ENCODE data around the gene SRD5A2. TPM values are rescaled to one million over a fixed set of nuclear protein-coding genes. Genes with fewer than 3 reads are reported as not detected.

The SRD5A2 gene
- total RNA-seq, 1 experiment from 2014 or later: not detected

DNA sequence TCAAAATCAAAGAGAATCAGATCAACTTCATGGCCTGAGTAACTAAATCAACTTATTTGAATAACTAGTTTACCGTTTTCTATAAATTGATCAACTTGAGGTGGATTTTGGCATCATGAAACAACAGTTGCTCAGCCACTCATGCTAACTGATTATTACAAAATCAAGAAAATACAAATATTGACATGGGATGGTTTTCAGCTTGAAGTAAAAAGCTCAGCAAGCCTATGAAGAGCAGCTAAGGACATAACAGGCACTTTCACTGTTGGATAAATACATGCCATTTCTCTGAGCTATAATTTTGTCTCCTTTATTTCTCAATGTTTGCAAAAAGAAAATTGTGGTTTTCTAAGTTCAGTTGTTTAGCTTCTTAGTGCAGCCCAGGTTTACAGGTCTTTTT lies 18.9 kb downstream of the SRD5A2 start:
- ATAC-seq: no peak
- no peak overlapping the region for H3K27ac ChIP-seq (ENCODE audit: low read depth, low read length)
- H3K9me2 ChIP-seq (ENCODE audit: insufficient read depth): no peaks in the 10 kb centered on the region
- H3K36me3 ChIP-seq (ENCODE audit: control insufficient read depth in 1 of 2, insufficient read depth in 2 of 2, low read length in 2 of 2): no peaks in the 10 kb centered on the region
- H3K4me2 ChIP-seq (ENCODE audit: low read length): no peak overlapping the region
- ChIA-PET POLR2A (no interaction called here), CTCF (no interaction called here), RAD21 (ENCODE audit: low non-redundant PET in 1 of 2, low total read pairs in 2 of 2, uncharacterized antibody in 2 of 2, unreplicated experiment in 2 of 2) (no interaction called here)
- H3K9ac ChIP-seq (ENCODE audit: low read length): no peak overlapping the region
- no peaks in the 10 kb centered on the region for H3K79me2 ChIP-seq (ENCODE audit: insufficient read depth, low read length)
- H3K9me3 ChIP-seq (ENCODE audit: control insufficient read depth in 1 of 2, insufficient read depth in 1 of 2, low read depth in 1 of 2, low read length in 2 of 2): no peaks in the 10 kb centered on the region
- BruUV-seq (replicated peaks): no TSS peak
- peaks cover 12% of the 10 kb centered on the region for H3K27me3 ChIP-seq (ENCODE audit: insufficient read depth, low read length)
- no peaks in the 10 kb centered on the region for H3K4me1 ChIP-seq (ENCODE audit: control insufficient read depth in 1 of 2, insufficient read depth in 2 of 2, low read length in 2 of 2)
- H3K4me3 ChIP-seq (replicated peaks in 1 of 2; ENCODE audit: low read depth in 1 of 2, low read length in 2 of 2): no peak overlapping the region
- intact Hi-C loops (cut with micrococcal nuclease): no loop called here
- TF ChIP-seq CTCF (IDR thresholded peaks at IDR 0.05 in 2 of 3, conservative IDR thresholded peaks at IDR 0.05 in 1 of 3; ENCODE audit: borderline replicate concordance in 1 of 3, insufficient read depth in 1 of 3, low read depth in 2 of 3, low read length in 2 of 3): no peak
- TF ChIP-seq, protein P1, sequence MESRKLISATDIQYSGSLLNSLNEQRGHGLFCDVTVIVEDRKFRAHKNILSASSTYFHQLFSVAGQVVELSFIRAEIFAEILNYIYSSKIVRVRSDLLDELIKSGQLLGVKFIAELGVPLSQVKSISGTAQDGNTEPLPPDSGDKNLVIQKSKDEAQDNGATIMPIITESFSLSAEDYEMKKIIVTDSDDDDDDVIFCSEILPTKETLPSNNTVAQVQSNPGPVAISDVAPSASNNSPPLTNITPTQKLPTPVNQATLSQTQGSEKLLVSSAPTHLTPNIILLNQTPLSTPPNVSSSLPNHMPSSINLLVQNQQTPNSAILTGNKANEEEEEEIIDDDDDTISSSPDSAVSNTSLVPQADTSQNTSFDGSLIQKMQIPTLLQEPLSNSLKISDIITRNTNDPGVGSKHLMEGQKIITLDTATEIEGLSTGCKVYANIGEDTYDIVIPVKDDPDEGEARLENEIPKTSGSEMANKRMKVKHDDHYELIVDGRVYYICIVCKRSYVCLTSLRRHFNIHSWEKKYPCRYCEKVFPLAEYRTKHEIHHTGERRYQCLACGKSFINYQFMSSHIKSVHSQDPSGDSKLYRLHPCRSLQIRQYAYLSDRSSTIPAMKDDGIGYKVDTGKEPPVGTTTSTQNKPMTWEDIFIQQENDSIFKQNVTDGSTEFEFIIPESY (IDR thresholded peaks at IDR 0.05; ENCODE audit: extremely low read depth, insufficient replicate concordance, low read length): no peak
- TF ChIP-seq FOSL1 (IDR thresholded peaks at IDR 0.05; ENCODE audit: low read depth): no peak
- TF ChIP-seq, protein P2, sequence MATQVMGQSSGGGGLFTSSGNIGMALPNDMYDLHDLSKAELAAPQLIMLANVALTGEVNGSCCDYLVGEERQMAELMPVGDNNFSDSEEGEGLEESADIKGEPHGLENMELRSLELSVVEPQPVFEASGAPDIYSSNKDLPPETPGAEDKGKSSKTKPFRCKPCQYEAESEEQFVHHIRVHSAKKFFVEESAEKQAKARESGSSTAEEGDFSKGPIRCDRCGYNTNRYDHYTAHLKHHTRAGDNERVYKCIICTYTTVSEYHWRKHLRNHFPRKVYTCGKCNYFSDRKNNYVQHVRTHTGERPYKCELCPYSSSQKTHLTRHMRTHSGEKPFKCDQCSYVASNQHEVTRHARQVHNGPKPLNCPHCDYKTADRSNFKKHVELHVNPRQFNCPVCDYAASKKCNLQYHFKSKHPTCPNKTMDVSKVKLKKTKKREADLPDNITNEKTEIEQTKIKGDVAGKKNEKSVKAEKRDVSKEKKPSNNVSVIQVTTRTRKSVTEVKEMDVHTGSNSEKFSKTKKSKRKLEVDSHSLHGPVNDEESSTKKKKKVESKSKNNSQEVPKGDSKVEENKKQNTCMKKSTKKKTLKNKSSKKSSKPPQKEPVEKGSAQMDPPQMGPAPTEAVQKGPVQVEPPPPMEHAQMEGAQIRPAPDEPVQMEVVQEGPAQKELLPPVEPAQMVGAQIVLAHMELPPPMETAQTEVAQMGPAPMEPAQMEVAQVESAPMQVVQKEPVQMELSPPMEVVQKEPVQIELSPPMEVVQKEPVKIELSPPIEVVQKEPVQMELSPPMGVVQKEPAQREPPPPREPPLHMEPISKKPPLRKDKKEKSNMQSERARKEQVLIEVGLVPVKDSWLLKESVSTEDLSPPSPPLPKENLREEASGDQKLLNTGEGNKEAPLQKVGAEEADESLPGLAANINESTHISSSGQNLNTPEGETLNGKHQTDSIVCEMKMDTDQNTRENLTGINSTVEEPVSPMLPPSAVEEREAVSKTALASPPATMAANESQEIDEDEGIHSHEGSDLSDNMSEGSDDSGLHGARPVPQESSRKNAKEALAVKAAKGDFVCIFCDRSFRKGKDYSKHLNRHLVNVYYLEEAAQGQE (IDR thresholded peaks at IDR 0.05; ENCODE audit: low read depth): no peak
- no peak for TF ChIP-seq MAX (IDR thresholded peaks at IDR 0.05)
- no peak for TF ChIP-seq SP1 (IDR thresholded peaks at IDR 0.05; ENCODE audit: low read depth)
- no peak for TF ChIP-seq ZNF274 (IDR thresholded peaks at IDR 0.05; ENCODE audit: low read depth, low read length)
- no peak for TF ChIP-seq ELF1 (IDR thresholded peaks at IDR 0.05; ENCODE audit: borderline replicate concordance, low read depth)
- TF ChIP-seq, protein P3, sequence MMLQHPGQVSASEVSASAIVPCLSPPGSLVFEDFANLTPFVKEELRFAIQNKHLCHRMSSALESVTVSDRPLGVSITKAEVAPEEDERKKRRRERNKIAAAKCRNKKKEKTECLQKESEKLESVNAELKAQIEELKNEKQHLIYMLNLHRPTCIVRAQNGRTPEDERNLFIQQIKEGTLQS (IDR thresholded peaks at IDR 0.05): no peak
- TF ChIP-seq CEBPB (IDR thresholded peaks at IDR 0.05; ENCODE audit: low read depth): no peak
- TF ChIP-seq YY1 (IDR thresholded peaks at IDR 0.05; ENCODE audit: extremely low read depth, insufficient replicate concordance, low read depth, low read length): no peak
- TF ChIP-seq CBX3 (IDR thresholded peaks at IDR 0.05; ENCODE audit: low read depth): no peak
- no peak for TF ChIP-seq SRF (IDR thresholded peaks at IDR 0.05; ENCODE audit: low read depth)
- no peak for TF ChIP-seq EGR1 (IDR thresholded peaks at IDR 0.05; ENCODE audit: low read depth)
- TF ChIP-seq JUND (IDR thresholded peaks at IDR 0.05): no peak
- TF ChIP-seq POLR2A (IDR thresholded peaks at IDR 0.05; ENCODE audit: borderline replicate concordance, extremely low read depth, insufficient read depth, insufficient read length): no peak
- H4K20me1 ChIP-seq (ENCODE audit: insufficient read depth): 0 out of 2 replicates have a peak, but pooled peaks cover 2% of the 10 kb centered on the region
- H2AFZ ChIP-seq (ENCODE audit: low read depth, low read length, poor library complexity, severe bottlenecking): no peak overlapping the region
- no peak for DNase-seq (ENCODE audit: low read depth, low spot score)

Measured in HCT116 (cell line).